Measurements from ENCODE around the gene ARAP1.
A peak's percentile ranks its signal among the peaks of the same experiment; 100 is the strongest.

Gene ARAP1

GRCh38 chr11:72741849-72742512, 10.2 kb downstream of the ARAP1 start:
- DNase-seq = no peak

DNA sequence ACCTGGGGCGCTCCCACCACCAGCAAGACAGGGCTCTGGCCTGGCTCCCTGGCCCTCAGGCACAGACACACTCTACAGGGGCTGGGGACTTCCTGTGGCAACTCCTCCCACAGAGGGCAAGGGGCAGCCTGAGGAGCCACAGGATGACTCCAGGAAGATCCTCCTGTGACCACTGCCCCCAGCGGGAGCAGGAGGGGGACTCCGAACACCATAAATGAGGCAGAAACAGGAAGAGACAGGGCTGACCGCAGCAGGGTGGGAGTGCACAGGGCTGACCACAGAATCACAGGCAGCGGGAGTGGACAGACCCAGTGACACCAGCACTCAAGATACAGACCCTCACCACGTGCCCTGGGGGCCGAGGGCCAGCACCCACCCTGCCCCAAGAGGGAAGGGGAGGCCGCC, 10.8 kb downstream of the ARAP1 start:
- peak; percentile 99 for DNase-seq

- DNase-seq = no peak
Measured at GRCh38 chr11:72740562-72741428, 11.4 kb downstream of the ARAP1 start.

DNA sequence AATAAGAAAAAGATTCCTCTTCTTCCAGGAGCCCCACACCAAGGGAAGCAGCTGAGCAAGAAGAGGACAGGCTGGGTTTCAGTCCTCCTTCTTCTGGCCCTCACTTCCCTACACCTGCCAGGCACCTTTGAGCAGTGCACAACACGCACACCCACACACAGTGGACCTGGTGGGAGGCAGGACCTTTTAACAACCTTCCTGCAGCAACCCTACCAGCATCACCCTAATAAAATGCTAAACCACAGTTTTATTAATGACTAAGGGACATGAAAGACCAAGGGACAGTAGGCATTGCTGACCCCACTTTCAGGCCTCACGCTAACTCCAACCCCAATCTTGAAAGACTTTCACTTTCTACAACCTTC, 12.2 kb downstream of the ARAP1 start:
- DNase-seq = no peak

DNA sequence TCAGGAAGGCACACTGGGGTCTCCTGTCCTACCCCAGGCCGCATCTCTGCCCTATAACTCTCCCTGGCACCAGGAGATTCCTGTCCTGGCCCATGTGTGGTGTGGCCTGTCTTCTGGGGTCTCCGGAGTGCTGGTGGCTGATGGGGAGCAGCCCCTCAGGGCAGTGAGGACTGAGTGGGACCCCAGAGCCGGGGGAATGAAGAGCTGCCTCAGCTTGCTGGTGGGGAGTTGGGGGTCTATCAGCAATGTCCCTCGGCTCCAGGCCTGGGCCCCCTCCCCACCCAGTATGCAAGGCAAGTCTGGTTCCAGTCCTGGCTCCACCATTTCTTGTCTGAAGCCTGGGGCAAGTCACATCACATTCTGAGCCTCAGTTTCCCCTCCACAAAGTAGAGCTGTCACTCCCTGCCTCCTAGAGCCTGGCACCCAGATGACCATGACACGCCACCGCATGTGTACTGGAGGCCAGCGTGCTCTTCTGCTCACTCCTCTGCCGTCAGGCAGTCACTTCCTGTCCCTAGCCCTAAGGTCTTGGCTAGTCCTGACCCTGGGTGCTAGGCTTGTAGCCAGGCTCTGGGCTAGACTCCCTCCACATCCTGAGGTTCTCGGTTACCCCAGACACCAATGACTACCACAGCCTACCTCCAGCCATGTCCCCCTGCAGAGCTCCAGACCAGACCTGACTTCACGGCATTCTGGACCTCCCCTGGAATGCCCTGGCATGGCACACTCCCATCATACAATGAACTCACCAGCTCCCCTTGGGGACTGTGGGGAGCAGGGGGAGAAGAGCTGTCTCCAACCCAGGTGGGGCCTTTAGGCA, 12.8 kb downstream of the ARAP1 start:
- DNase-seq = no peak

- no peak for DNase-seq
Measured at GRCh38 chr11:72738199-72739141, 13.7 kb downstream of the ARAP1 start.

DNA sequence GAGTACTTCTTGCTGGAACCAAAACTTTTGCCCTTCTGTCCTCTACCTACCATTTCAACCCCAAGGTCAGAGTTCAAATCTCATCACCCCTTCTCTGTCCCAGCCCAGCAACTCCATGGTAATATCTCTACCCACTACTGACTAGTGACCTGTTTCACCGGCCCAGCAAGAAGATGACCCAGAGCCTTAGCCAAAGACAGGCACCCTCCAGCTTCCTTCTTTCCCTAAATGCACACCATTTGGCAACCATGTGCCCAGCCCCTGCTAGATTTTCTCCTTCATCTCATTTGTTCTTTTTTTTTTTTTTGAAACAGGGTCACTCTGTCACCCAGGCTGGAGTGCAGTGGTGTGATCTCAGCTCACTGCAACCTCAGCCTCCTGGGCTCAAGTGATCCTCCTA, 14.9 kb downstream of the ARAP1 start:
- no peak for DNase-seq

- peak; percentile 78 for DNase-seq
Measured at GRCh38 chr11:72736452-72737069, 15.6 kb downstream of the ARAP1 start.

- DNase-seq = peak; percentile 99
Measured at GRCh38 chr11:72735495-72736027, 16.6 kb downstream of the ARAP1 start.

DNA sequence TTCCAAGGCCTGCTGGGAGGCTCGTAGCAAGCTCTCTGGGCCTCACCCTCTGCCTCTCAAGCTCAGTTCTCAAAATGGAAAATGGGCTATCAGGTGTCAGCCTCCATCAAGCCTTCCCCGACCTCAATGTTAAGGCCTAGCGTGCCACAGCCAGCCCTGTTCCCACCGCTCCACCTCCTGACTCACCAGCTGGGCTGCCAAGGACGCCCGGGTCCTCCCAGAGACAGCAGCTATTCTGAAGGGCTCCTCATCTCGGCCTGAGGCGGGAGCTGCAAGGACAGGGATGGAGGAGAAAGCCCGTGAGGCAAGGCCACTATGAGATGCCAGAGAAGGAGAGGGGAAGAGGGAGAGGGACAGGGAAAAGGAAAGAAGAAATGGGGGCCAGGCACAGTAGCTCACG, 19.9 kb downstream of the ARAP1 start:
- DNase-seq = no peak

- no peak for DNase-seq
Measured at GRCh38 chr11:72730737-72731136, 21.5 kb downstream of the ARAP1 start.

DNA sequence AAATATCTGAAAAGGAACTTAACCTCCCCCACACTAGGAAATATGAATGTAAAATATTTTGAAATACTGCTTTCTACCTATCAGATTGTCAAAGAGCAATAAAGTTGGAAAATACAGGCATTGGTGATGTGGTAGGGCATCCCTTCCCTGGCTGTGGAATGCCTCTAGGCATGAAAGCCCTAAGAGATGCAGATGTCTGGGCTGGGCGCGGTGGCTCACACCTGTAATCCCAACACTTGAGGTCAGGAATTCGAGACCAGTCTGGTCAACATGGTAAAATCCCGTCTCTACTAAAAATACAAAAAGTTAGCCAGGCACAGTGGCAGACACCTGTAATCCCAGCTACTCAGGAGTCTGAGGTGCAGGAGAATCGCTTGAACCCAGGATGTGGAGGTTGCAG, 22.0 kb downstream of the ARAP1 start:
- no peak for DNase-seq

- DNase-seq = no peak
Measured at GRCh38 chr11:72727521-72727920, 24.7 kb downstream of the ARAP1 start.

- DNase-seq = no peak
Measured at GRCh38 chr11:72726266-72727220, 25.7 kb downstream of the ARAP1 start.

DNA sequence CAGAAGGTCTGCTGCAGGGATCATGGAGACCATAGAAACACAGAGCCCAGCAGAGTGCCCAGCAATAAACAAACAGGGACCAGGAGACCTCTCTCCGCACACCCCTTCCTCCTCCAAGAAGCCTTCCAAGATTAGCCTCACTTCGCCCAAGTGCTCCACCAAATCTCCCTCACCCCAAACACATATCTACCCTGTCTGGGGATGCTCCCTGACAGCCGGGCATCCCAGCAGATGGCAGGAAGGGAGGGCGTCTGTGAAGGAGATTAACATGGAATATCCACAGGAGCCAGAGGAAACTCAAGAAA, 26.5 kb downstream of the ARAP1 start:
- no peak for DNase-seq

GRCh38 chr11:72724851-72725723, 27.1 kb downstream of the ARAP1 start:
- peak; percentile 83 for DNase-seq

DNA sequence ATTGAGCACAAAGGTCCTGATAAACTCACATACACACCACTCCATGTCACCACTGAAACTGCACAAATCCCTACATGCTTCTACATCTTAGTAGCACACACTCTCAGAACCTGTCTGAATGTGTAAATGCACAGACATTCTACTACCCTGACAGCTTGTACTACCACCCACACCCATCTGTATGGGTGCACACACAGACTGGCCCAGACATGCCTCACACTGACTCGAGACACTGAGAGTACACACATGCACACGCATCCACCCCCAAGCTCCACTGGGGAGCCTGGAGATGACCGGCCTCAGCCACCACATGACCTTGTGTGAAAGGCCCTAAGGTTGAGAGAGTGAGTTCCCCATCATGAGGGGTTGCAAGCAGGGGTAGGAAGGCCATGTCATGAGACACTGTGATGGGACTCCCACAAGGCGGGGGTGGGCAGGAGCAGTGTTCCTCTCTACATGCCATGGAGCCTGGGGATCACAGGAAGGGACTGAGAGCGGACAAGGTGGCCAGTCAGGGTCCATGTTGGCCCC, 28.1 kb downstream of the ARAP1 start:
- no peak for DNase-seq

DNA sequence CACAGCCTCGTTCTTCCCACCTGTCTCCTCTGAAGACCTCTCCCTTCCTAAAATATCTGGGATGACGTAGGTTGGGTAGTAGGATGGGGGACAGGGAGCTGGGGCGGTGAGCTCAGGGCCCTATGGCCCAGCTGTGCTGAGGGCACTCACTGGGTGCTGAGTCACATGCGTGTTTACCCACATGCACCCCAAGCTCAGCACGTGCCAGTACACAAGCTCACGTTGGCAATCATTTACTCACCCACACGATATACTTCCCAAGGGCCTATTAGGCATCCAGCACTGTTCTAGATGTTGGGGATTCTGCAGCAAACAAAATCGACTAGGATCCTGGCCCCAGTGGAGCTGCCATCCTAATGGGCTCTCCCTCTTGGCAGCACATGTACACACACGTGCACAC, 28.7 kb downstream of the ARAP1 start:
- no peak for DNase-seq

- DNase-seq = peak; percentile 80
Measured at GRCh38 chr11:72722050-72722748, 30.0 kb downstream of the ARAP1 start.
